ENCODE data around the gene MT1A.

Gene MT1A

DNA sequence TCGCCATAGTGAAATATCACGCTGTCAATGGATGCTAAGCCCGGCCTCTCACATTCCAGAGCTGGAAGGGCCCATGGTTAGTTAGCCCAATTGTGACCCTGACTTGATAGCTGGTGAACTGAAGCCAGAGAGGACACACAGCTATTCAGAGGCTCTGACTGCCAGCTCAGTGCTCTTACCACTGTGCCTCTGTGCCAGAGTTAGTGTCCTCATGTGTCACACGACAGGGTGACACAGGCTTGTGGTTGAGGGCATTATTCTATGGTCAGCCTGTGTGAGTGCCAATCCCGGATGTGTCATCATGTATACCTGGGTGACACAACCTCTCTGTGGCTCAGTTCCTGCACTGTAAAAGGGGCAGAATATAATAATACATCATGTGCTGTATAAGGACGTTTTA, 41.4 kb downstream of the MT1A start:
- peak; percentile 78 for DNase-seq (ENCODE audit: low spot score)

DNA sequence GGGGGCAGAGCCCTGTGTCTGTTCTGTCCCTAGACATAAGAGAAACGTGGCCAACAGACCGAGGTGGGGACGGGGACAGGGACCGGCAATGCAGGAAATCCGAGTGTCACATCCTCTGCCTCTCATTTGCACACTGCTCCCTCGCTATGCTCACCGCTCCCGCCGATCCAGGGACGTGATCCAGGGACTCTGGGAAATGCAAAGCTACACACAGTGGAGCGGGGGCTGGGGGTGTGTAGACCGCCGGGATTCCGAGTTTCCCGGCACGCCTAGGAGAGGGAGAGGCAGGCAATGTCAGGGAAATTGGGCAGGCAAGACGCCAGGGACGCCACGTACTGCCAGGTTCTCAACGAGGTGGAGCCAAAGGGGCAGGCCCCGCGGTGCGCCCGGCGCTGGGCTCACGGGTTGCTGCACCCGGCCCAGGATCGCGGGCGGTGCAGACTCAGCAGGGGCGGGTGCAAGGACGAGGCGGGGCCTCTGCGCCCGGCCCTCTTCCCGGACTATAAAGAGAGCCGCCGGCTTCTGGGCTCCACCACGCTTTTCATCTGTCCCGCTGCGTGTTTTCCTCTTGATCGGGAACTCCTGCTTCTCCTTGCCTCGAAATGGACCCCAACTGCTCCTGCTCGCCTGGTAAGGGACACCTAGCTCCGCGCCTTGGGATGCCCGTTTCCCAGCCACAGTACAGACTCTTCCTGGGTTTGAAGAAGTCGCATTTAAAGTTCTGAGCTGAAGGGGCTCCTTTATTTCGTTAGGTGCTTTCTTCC, 43.7 kb downstream of the MT1A start, which contains the start of gene MT1X:
Gene MT1X, plus strand, starts transcription at position 532 of the 764 bp plus-strand sequence. Its CDS starts 71 bp downstream, at position 603.
- peak; percentile 94 for DNase-seq (ENCODE audit: low spot score)

DNA sequence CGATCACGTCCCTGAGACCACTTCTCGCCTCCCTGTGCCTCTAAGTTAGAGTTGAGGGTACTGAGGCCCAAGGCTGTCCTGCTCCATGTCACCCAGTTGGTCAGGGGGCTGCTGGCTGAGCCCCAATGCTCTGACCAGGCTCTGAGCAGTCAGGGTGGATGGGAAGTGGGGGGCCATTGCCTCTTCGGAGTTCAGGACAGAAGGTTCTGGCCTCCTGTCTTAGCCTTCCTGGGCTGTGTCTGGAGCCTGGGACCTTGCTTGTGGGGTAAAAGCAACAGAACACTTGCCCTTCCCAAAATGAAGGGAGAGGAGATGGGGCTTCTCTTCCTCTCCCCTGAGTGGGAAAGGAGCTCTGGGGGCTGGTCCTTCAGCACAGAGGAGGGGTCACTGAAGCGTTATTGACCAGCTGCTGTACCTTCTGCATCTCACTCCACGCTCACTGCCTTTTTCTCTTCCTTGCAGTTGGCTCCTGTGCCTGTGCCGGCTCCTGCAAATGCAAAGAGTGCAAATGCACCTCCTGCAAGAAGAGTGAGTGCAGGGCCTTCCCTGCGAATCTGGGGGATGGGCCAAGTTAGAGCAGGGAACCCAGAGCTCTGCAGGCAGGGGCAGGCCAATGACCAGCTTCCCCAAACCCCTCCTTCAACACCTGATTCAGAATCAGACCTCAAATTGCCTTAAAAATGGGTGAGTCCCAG, 44.4 kb downstream of the MT1A start:
- no peak for DNase-seq (ENCODE audit: low spot score)

DNA sequence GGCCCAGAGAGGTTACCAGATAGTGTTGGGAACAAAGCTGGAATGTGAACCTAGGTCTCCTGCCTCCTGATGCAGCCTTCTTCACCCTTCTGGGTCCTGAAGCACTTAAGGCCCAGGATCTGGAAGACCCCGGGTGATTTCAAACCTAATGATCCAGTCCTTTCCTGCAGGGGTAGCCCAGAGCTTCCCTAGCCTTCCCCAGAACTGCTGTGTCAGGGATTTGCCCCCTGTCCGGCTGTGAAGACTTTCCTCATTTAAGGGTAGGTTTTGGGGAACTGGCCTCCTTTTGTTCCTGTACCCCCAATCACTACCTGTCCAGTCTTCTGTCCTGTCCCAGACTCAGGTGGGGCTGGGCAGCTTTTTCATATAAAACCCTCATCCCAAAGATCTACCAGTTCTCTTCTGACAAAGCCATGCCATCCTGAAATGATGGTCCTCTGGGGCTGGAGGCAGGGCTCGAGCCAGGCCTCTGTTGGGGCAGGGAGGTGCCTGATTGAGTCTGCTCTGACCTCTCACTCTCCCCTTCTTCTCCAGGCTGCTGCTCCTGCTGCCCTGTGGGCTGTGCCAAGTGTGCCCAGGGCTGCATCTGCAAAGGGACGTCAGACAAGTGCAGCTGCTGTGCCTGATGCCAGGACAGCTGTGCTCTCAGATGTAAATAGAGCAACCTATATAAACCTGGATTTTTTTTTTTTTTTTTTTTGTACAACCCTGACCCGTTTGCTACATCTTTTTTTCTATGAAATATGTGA, 45.1 kb downstream of the MT1A start:
- peak; percentile 39 for DNase-seq (ENCODE audit: low spot score)

DNA sequence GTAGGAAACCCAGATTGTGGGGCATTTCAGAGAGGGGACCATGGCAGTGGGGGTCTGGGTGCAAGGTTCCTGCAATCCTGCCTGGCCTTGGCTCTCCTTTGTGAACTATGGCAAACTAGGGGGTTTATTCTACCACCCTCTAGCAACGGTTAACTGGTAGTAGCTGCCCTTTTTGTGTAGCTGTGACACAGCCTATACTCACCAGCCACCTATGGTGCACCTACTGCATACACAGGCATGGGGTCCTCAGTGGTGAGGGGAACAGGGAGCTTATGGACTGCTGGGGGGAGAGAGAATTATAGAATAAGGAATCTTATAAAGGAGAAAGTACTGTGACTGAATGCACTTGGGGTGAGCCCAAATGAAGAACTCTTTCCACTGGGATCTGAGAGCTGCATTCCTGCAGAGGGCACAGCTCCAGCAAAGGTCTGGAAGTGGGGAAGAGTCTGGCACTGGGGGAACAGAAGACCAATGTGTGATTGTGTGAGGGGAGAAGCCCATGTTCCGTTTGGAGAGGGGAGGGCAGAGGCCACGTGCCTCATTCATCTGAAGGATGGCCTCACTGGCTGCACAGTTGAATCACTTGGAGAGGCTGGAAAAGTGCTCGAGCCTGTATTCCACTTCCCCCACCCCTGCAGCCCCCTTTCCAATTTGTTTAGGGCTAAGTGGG, 45.9 kb downstream of the MT1A start:
- DNase-seq (ENCODE audit: low spot score), result no peak

DNA sequence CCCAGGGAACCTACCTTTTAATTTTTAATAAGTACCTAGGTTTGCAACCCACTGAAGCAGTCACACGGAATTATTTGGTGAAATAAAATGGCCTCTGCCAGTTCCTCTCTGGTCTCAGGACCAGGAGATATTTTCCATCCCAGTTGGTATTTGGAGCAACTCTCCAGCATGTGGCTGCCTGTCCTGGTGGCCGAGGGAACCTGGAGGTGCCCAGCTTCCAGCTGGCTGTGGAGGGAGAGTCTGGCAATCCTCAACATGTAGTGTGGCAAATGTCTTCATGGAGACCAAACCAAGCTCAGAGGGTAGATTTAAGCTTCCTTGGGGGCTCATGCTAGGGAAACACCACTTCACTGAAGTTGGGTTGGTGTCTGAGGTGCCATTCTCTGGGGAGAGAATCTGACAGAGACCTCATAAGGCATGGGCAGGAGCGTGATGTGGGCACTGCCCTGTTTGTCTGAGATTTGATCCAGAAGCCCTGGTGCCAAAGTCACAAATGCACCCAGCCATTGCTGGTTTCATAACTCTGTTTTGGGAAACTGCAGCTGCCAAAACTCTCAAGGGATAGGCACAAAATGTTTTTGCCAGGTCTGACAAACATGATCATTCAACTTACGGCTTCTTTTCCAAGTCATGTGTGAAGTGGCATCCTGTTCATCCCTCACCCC, 46.6 kb downstream of the MT1A start:
- DNase-seq (ENCODE audit: low spot score), result no peak

DNA sequence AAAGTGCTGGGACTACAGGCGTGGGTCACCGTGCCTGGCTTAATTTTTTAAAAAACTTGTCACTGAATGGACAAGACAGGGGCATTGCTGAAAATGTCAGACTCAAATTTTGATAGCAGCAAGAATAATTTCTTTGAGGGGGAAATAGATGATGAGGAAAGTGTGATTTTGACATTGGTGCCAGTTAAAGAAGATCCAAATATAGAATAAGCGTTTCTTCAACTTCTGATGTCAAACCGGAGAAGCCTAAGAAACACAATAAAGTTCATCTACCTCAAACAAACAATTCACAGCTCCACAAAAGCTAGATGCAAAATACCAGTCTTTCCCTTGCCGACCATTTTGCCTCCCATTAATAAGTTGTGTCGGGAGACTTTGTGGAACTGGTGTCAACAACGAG, 48.3 kb downstream of the MT1A start:
- DNase-seq (ENCODE audit: low spot score), result no peak

DNA sequence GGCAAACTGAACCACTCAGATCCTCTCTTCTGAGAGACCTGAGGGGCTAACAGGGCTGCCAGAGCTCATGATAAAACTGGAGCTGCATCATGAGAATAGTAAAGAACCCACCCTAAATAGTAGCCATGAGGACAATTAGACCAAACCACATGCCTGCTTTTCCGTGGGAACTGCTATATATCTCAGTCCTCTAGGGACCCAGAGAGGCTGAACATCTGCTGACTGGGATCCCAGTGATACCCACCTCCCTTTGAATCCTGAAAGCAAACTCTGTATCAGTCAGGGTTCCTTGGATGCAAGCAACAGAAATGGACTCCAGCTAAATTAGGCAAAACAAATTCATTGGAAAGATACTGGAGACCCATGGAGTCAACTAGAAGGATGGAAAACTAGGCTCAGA, 50.3 kb downstream of the MT1A start:
- DNase-seq (ENCODE audit: low spot score), result no peak

DNA sequence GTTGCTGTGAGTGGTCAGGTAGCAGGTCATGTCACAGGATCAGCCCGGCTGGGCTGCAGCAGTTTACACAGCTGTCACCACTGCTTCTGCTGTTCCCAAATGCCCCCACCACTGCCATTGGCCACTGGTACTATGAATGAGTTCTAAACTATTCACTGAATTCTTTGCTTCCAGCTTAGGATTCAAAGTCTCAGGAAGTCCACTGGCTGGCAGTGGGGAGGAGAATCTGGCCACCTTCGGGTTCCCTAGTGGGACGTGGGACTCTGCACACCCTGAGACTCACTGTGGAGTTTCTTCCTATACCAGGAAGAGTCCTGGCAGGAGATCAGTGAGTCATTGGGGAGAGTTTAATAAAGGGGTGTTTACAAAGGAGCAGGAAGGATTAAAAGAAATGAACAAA, 50.7 kb downstream of the MT1A start:
- DNase-seq (ENCODE audit: low spot score), result peak; percentile 29
